ENCODE results near the gene MAPKAPK3.

DNA sequence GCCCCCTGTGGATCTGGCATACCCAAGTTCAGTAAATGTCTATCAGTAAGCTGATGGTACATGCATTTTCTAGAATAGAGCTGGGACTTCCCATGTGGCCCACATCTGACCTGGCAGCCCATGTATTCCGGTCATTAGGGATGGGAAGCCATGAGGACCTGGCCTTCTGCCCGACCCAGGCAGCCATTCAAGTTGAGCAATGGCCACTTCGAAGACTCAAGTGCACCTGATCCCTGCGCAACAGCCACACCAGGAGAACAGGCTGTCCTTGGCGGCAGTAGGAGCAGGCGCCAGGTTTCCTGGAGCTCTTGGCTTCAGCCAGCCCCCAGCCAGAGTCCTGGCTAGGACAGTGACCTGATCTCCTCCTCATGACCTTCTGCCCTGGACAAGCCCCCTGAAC lies 33.1 kb upstream of the MAPKAPK3 start:
- no peak for TF ChIP-seq POLR2AphosphoS5 (IDR thresholded peaks at IDR 0.05; ENCODE audit: low read depth, low read length)
- no peak for TF ChIP-seq POLR2A (IDR thresholded peaks at IDR 0.05; ENCODE audit: low read depth, low read length)
- TF ChIP-seq TAF1 (IDR thresholded peaks at IDR 0.05; ENCODE audit: low read depth, low read length): no peak

All from GM12891 (cell line).